ENCODE data around the gene CCDC88A.
"Not testable (repeated sequence)": the region's sequence is repeated elsewhere in the genome, so short reads cannot be mapped to it uniquely, and the experiment has no call there.

GRCh38 chr2:55356136-55356535 lies 63.5 kb downstream of the CCDC88A start:
- not testable (repeated sequence) for TF ChIP-seq CTCF (conservative IDR thresholded peaks at IDR 0.05; ENCODE audit: low read depth, low read length); EZH2 (IDR thresholded peaks at IDR 0.05; ENCODE audit: borderline replicate concordance, low read depth, low read length, poor library complexity, severe bottlenecking)

Data from A673 (cell line).